Activated CD8-positive, alpha-beta memory T cell treated with anti-CD3 and anti-CD28 coated beads, Interleukin-2, amount 50 U/mL, for 24 hours (primary cell): ENCODE results near the gene ATP11B.

Source experiments
- DNase-seq: peaks from one replicate; pipeline ENCODE4 v3.0.0-alpha.2; 2020; ENCODE audit errors: extremely low read depth

The ATP11B gene

DNA sequence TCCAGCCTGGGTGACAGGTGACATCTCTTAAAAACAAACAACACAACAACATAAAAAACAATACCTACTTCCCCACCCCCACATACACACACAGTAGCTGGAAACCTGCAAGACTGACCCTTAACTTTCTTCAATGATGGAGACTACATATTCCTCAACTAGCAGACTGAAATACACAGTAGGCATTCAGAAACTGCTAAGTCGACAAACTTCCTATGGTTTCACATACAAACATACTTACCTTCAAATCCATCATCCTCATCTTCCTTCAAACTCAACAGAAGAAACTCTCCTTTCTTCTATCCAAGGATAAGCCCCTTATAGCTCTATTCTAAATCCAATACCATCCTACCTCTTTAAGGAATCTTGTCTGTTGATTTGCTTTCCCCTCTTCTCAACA is 156.4 kb downstream of the ATP11B start:
- no peak for DNase-seq

DNA sequence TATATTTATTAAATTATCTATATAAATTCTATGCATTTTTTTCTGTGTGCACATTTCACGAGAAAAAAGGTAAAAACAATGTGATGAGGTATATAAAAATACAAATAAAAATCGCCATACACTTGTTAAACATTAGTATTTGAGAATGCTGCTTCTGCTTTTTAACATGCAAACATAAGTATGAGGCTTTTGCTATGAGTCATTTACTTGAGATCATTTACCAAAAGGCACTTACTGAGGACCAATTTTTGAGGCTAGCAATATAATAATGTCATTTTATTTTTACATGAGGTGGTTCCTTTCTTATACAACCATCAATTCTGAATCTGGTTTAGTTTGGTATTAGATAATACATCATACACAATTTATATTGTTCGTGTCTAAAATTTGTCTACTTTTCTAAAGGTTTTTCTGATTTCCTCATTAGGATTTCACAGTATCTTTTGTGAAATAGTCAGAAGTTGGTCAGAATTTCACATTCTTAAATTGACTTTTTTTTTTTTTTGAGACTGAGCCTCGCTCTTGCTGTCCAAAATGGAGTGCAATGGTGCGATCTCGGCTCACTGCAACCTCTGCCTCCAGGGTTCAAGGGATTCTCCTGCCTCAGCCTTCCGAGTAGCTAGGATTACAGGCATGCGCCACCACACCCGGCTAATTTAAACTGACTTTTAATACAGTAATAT is 161.4 kb downstream of the ATP11B start:
- no peak for DNase-seq

- no peak for DNase-seq
Measured at GRCh38 chr3:182957226-182957625, 163.9 kb downstream of the ATP11B start.

GRCh38 chr3:182957676-182958266 is 164.5 kb downstream of the ATP11B start:
- DNase-seq, result no peak

GRCh38 chr3:182959474-182960350 is 166.4 kb downstream of the ATP11B start:
- no peak for DNase-seq

DNA sequence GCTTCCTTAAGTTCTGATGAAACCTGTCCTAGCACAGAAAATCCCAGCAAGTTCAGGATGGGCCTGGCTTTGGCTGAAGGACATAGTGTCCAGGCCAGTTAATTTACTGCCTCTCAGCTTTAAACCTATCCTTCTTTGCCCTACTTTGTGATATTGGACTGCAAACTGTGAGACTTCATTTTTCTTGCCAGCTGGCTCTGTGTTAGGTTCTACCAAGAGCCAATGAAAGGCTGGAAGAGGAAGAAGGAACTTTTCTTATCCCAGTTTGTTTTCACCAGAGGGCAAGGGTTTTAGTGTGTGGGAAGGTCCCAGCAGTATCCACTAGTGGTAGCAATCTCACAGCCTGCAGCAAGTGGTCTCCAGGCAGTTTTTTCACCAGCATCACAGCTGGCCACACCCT is 168.9 kb downstream of the ATP11B start:
- no peak for DNase-seq

- no peak for DNase-seq
Measured at GRCh38 chr3:182964179-182964578, 170.9 kb downstream of the ATP11B start.

DNA sequence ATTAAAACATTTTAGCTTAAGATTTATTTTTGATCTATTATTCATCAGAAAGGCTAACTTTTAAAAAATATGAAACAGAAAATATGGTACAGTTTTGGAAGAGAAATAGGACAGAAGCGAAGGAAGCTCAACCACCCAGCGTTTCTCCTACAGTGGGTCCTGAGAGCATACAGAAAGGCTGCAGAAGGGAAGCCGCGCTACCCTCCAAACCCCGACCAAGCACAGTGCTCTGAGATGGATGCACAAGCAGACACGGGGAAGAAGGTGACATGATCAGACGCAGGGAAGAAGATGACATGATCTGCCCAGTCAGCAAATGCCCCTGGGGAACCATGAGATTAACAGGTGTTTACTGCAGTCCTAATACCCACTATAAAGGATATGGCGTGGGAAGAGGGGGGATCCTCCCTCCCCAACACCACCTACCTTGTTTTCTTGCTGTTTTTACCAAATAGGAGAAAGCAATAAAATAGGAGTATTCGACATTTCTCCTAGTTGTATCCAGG is 172.6 kb downstream of the ATP11B start:
- no peak for DNase-seq

GRCh38 chr3:182967218-182968204 is 174.2 kb downstream of the ATP11B start:
- DNase-seq, result no peak

DNA sequence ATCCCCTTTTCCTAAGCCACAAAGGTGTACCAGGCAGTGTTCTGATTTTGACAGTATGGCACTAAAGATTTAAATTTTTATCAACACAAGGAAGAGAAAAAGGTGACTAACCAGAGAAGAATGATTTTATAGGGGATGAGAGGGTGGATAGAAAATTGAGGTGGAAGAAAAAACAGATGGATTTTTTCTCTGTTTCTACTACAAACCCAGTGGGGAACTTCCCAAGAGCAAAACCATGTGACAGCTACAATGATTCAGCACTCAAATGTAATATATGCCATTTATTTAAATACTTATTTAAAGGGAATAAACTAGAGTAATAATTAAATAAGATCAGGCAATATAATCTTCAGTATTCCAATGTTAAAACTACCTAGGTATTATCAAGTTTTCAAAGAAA is 176.0 kb downstream of the ATP11B start:
- DNase-seq, result no peak

GRCh38 chr3:182969853-182970252 is 176.5 kb downstream of the ATP11B start:
- DNase-seq, result no peak

GRCh38 chr3:182970811-182971418 is 177.6 kb downstream of the ATP11B start:
- no peak for DNase-seq
